ENCODE results near the gene ADAM30.

- TF ChIP-seq CTCF (IDR thresholded peaks at IDR 0.05) (no peak), POLR2A (IDR thresholded peaks at IDR 0.05) (no peak)
Measured at GRCh38 chr1:119865627-119866026, 30.7 kb downstream of the ADAM30 start.
